Gastroesophageal sphincter (tissue), 4 donors: ENCODE measurements around the gene SLC10A1. TPM values are rescaled to one million over a fixed set of nuclear protein-coding genes. Genes with fewer than 3 reads are reported as not detected.

Experiments used
- ATAC-seq: fragments of 150-250 bp; one replicate; pipeline ENCODE4 v1.9.1; 2016; ENCODE audit warnings: mild to moderate bottlenecking, moderate library complexity
- H3K27ac ChIP-seq, 4 donors: fragments of 200-600 bp; sonication (generic) in 3 of 4; 1 replicate in 3 of 4; 2 replicates in 1 of 4; pipeline ENCODE4 v1.5.1; 2016 to 2019
- H3K27me3 ChIP-seq: fragments of 200-600 bp; sonication (generic); one replicate; pipeline ENCODE4 v1.5.1; 2019
- H3K36me3 ChIP-seq, 2 donors: fragments of 200-600 bp; sonication (generic); one replicate each; pipeline ENCODE4 v1.5.1; 2019; ENCODE audit warnings: control low read depth in 1 of 2
- H3K4me1 ChIP-seq, 3 donors: fragments of 200-600 bp; sonication (generic); 1 replicate in 2 of 3; 2 replicates in 1 of 3; pipeline ENCODE4 v1.5.1; 2016 to 2019; ENCODE audit warnings: control low read depth in 2 of 3
- H3K4me3 ChIP-seq, 2 donors: fragments of 200-600 bp; sonication (generic); one replicate each; pipeline ENCODE4 v1.5.1; 2019; ENCODE audit warnings: mild to moderate bottlenecking in 1 of 2, moderate library complexity in 1 of 2
- H3K9me3 ChIP-seq, 3 donors: fragments of 200-600 bp; sonication (generic); one replicate each; pipeline ENCODE4 v1.5.1; 2017 to 2019; ENCODE audit warnings: control low read depth in 2 of 3
- CTCF ChIP-seq, 4 experiments: fragments of 200-600 bp in 2 of 4; fragments of 450-650 bp in 2 of 4; sonication (generic) in 1 of 4; IDR thresholded peaks; one replicate each; pipeline ENCODE4 v1.5.1; 2017 to 2019; ENCODE audit warnings: antibody characterized with exemption in 4 of 4, mild to moderate bottlenecking in 2 of 4, moderate library complexity in 2 of 4
- EP300 ChIP-seq: sonication (generic); formaldehyde crosslinking; IDR thresholded peaks from one replicate; pipeline ENCODE4 v1.6.1; 2017; ENCODE audit warnings: antibody characterized with exemption, mild to moderate bottlenecking
- POLR2A ChIP-seq, 2 donors: fragments of 450-650 bp; IDR thresholded peaks; one replicate each; pipeline ENCODE4 v1.6.1; 2017; ENCODE audit warnings: antibody characterized with exemption in 2 of 2, mild to moderate bottlenecking in 2 of 2, moderate library complexity in 1 of 2
- POLR2AphosphoS5 ChIP-seq: sonication (generic); formaldehyde crosslinking; IDR thresholded peaks from one replicate; pipeline ENCODE4 v1.6.1; 2017; ENCODE audit warnings: antibody characterized with exemption
- WGBS, 2 donors: methylation state at CpG; one replicate each; pipeline ENCODE4 v1.1.5; 2018; ENCODE audit warnings: low coverage in 1 of 2; 5-methylcytosine and 5-hydroxymethylcytosine counted together
- total RNA-seq, 4 donors: library from RNA; depleted of rRNA; stranded (reverse); fragments of >200 nt; gene quantifications; one replicate each; pipeline ENCODE4 v1.1.0, GENCODE V29; 2016

Gene SLC10A1
- total RNA-seq, 4 donors from 2014 or later = not detected

- H3K9me3 ChIP-seq = no peaks in the 10 kb centered on the region
- no peak overlapping the region for H3K4me3 ChIP-seq
- H3K27me3 ChIP-seq = peaks cover 61% of the 10 kb centered on the region
- no peak for ATAC-seq
- H3K4me1 ChIP-seq = no peaks in the 10 kb centered on the region
- WGBS, 2 donors = 49 to 60% methylated on average over 3 to 12 of the region's 13 CpGs
- no peak overlapping the region for H3K27ac ChIP-seq
- H3K36me3 ChIP-seq = no peaks in the 10 kb centered on the region
- TF ChIP-seq POLR2A (IDR thresholded peaks at IDR 0.05) = no peak
- no peak for TF ChIP-seq CTCF (IDR thresholded peaks at IDR 0.05)
- no peak for TF ChIP-seq EP300
- TF ChIP-seq POLR2AphosphoS5 = no peak
Observed at GRCh38 chr14:69842686-69843420, 45.8 kb upstream of the SLC10A1 start.

- Histone ChIP-seq H3K27me3 (peaks cover 51% of the 10 kb centered on the region), H3K4me1 (no peaks in the 10 kb centered on the region), H3K9me3 (no peaks in the 10 kb centered on the region), H3K4me3 (no peak overlapping the region), H3K27ac (no peak overlapping the region), H3K36me3 (no peaks in the 10 kb centered on the region)
- 34 to 46% methylated on average over 5 of the region's 5 CpGs for WGBS, 2 donors
- ATAC-seq = no peak
- no peak for TF ChIP-seq CTCF (IDR thresholded peaks at IDR 0.05)
- TF ChIP-seq POLR2A (IDR thresholded peaks at IDR 0.05) = no peak
- TF ChIP-seq EP300 = no peak
- TF ChIP-seq POLR2AphosphoS5 = no peak
Observed at GRCh38 chr14:69841656-69842055, 44.6 kb upstream of the SLC10A1 start.

- WGBS, 2 donors = 83 to 96% methylated on average over 1 to 3 of the region's 3 CpGs
- Histone ChIP-seq H3K27me3 (peaks cover 47% of the 10 kb centered on the region), H3K36me3 (no peaks in the 10 kb centered on the region), H3K4me1 (no peaks in the 10 kb centered on the region), H3K4me3 (no peak overlapping the region), H3K27ac (no peak overlapping the region), H3K9me3 (no peaks in the 10 kb centered on the region)
- no peak for TF ChIP-seq CTCF (IDR thresholded peaks at IDR 0.05)
- no peak for ATAC-seq
Observed at GRCh38 chr14:69839661-69840060, 42.6 kb upstream of the SLC10A1 start.

- H3K36me3 ChIP-seq = no peaks in the 10 kb centered on the region
- peaks cover 43% of the 10 kb centered on the region for H3K27me3 ChIP-seq
- WGBS, 2 donors = 75 to 81% methylated on average over 3 of the region's 3 CpGs
- no peaks in the 10 kb centered on the region for H3K9me3 ChIP-seq
- H3K27ac ChIP-seq = no peak overlapping the region
- no peak overlapping the region for H3K4me3 ChIP-seq
- ATAC-seq = no peak
- TF ChIP-seq POLR2A (IDR thresholded peaks at IDR 0.05) = no peak
- no peak for TF ChIP-seq POLR2AphosphoS5
- no peak for TF ChIP-seq CTCF (IDR thresholded peaks at IDR 0.05)
- no peaks in the 10 kb centered on the region for H3K4me1 ChIP-seq
Observed at GRCh38 chr14:69838881-69839416, 41.9 kb upstream of the SLC10A1 start.

GRCh38 chr14:69828879-69829278, 31.8 kb upstream of the SLC10A1 start:
- no peaks in the 10 kb centered on the region for H3K27me3 ChIP-seq
- H3K27ac ChIP-seq = no peak overlapping the region
- no peaks in the 10 kb centered on the region for H3K4me1 ChIP-seq
- H3K36me3 ChIP-seq = no peaks in the 10 kb centered on the region
- peaks cover 0 to 20% (median 0%) of the 10 kb centered on the region in 3 donors for H3K9me3 ChIP-seq
- no peak overlapping the region for H3K4me3 ChIP-seq
- no peak for ATAC-seq
- WGBS, 2 donors = 87 to 95% methylated on average over 4 of the region's 4 CpGs
- TF ChIP-seq CTCF (IDR thresholded peaks at IDR 0.05) = no peak
- no peak for TF ChIP-seq POLR2AphosphoS5
- no peak for TF ChIP-seq POLR2A (IDR thresholded peaks at IDR 0.05)
- no peak for TF ChIP-seq EP300
